Activated CD4-positive, alpha-beta memory T cell treated with anti-CD3 and anti-CD28 coated beads, Interleukin-2, amount 10 ng/mL, durations not matched to agents 7 days and 5 days (primary cell): ENCODE results near the gene SLC35B2. TPM values are rescaled to one million over a fixed set of nuclear protein-coding genes. Genes with fewer than 3 reads are reported as not detected.

Experiments used
- CTCF ChIA-PET: fragments of 350-600 bp; sonication (Branson Sonifier 250); formaldehyde crosslinking; loops from one replicate; lab custom pipeline; 2021; ENCODE audit warnings: antibody characterized with exemption, inconsistent platforms; lab: Charles Lee
- POLR2A ChIA-PET: fragments of 350-600 bp; sonication (Branson Sonifier 250); formaldehyde crosslinking; loops from one replicate; lab custom pipeline; 2021; ENCODE audit warnings: antibody characterized with exemption; lab: Charles Lee
- DNase-seq: peaks from one replicate; pipeline ENCODE4 v3.0.0-alpha.2; 2020
- H3K27ac Mint-ChIP-seq: one replicate; pipeline ENCODE4 v1.8.0; 2021; ENCODE audit warnings: mild to moderate bottlenecking, mixed read lengths
- H3K27me3 Mint-ChIP-seq: one replicate; pipeline ENCODE4 v1.8.0; 2021; ENCODE audit warnings: mixed read lengths
- H3K36me3 Mint-ChIP-seq: one replicate; pipeline ENCODE4 v1.8.0; 2021; ENCODE audit warnings: low read depth, mixed read lengths
- H3K4me1 Mint-ChIP-seq: one replicate; pipeline ENCODE4 v1.8.0; 2021; ENCODE audit warnings: mixed read lengths
- H3K4me3 Mint-ChIP-seq: one replicate; pipeline ENCODE4 v1.8.0; 2021; ENCODE audit warnings: mild to moderate bottlenecking, mixed read lengths
- H3K9me3 Mint-ChIP-seq: one replicate; pipeline ENCODE4 v1.8.0; 2021; ENCODE audit warnings: mixed read lengths
- total RNA-seq, 2 experiments: library from RNA; stranded (reverse); gene quantifications; one replicate each; pipeline ENCODE4 v1.2.3, GENCODE V29; 2021

The SLC35B2 gene
- total RNA-seq, 2 experiments from 2014 or later: 35.8 to 37.2 TPM

GRCh38 chr6:44255105-44255808 is 2.1 kb downstream of the SLC35B2 start:
- no peak for DNase-seq
- H3K27me3 Mint-ChIP-seq: no peaks in the 10 kb centered on the region
- ChIA-PET CTCF (interaction anchor here (0.6 to 3.7 kb wide), 6 partner anchors 10 to 50 kb away, joined by 3 to 15 read pairs (median 4); partner anchors contain the start of genes NFKBIE and SLC29A1), POLR2A (interaction anchor here (1.0 to 6.8 kb wide), 4 partner anchors 9 to 32 kb away, joined by 3 to 136 read pairs (median 44); partner anchors contain the start of genes HSP90AB1, NFKBIE and SLC29A1)
- peak overlapping the region; percentile 82 for H3K27ac Mint-ChIP-seq
- H3K4me3 Mint-ChIP-seq: peak overlapping the region; percentile 83
- H3K4me1 Mint-ChIP-seq: peaks cover 71% of the 10 kb centered on the region
- peaks cover 75% of the 10 kb centered on the region for H3K36me3 Mint-ChIP-seq
- no peaks in the 10 kb centered on the region for H3K9me3 Mint-ChIP-seq

- Mint-ChIP-seq H3K4me3 (no peak overlapping the region), H3K36me3 (peaks cover 77% of the 10 kb centered on the region), H3K4me1 (peaks cover 79% of the 10 kb centered on the region), H3K27ac (peak overlapping the region; percentile 82), H3K9me3 (no peaks in the 10 kb centered on the region), H3K27me3 (no peaks in the 10 kb centered on the region)
- no peak for DNase-seq
- CTCF ChIA-PET: interaction anchor here (0.8 to 3.7 kb wide), 7 partner anchors 9 to 51 kb away, joined by 3 to 15 read pairs (median 4); partner anchors contain the start of genes NFKBIE and SLC29A1
- POLR2A ChIA-PET: interaction anchor here (1.0 to 6.8 kb wide), 6 partner anchors 8 to 131 kb away, joined by 3 to 136 read pairs (median 13); partner anchors contain the start of genes HSP90AB1, NFKBIE and SLC29A1
These were observed 2.9 kb downstream of the SLC35B2 start for GRCh38 chr6:44254191-44255104.

DNA sequence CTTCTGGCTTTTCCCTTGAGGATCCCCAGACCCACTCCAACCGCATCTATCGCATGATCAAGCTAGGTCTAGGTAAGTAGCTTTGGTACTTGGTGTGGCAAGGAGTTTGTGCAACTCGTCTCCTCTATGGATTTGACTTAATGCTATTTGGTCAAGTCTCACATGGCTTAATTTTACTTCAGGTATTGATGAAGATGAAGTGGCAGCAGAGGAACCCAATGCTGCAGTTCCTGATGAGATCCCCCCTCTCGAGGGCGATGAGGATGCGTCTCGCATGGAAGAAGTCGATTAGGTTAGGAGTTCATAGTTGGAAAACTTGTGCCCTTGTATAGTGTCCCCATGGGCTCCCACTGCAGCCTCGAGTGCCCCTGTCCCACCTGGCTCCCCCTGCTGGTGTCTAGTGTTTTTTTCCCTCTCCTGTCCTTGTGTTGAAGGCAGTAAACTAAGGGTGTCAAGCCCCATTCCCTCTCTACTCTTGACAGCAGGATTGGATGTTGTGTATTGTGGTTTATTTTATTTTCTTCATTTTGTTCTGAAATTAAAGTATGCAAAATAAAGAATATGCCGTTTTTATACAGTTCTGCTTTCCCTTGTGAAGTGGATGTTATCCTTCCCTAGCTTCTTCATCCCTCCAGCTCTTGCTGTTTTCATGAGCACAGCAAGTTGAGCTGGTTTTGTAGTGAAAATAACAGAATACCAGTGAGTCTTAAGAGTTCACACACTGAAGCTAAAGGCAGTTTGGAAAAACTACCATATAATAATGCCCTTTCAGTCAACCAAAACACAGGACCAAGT is 3.8 kb downstream of the SLC35B2 start:
- no peak overlapping the region for H3K4me3 Mint-ChIP-seq
- peak overlapping the region; percentile 16 for H3K27ac Mint-ChIP-seq
- H3K9me3 Mint-ChIP-seq: no peaks in the 10 kb centered on the region
- H3K36me3 Mint-ChIP-seq: peaks cover 80% of the 10 kb centered on the region
- H3K4me1 Mint-ChIP-seq: peaks cover 86% of the 10 kb centered on the region
- CTCF ChIA-PET: interaction anchor here (0.8 to 1.3 kb wide), 3 partner anchors 11 to 27 kb away, joined by 3 to 6 read pairs (median 4); no protein-coding TSS in a partner anchor
- DNase-seq: peak; percentile 72
- no peaks in the 10 kb centered on the region for H3K27me3 Mint-ChIP-seq
- POLR2A ChIA-PET: interaction anchor here (1.1 to 6.8 kb wide), 4 partner anchors 7 to 130 kb away, joined by 3 to 136 read pairs (median 34); partner anchors contain the start of genes HSP90AB1, NFKBIE and SLC29A1

DNA sequence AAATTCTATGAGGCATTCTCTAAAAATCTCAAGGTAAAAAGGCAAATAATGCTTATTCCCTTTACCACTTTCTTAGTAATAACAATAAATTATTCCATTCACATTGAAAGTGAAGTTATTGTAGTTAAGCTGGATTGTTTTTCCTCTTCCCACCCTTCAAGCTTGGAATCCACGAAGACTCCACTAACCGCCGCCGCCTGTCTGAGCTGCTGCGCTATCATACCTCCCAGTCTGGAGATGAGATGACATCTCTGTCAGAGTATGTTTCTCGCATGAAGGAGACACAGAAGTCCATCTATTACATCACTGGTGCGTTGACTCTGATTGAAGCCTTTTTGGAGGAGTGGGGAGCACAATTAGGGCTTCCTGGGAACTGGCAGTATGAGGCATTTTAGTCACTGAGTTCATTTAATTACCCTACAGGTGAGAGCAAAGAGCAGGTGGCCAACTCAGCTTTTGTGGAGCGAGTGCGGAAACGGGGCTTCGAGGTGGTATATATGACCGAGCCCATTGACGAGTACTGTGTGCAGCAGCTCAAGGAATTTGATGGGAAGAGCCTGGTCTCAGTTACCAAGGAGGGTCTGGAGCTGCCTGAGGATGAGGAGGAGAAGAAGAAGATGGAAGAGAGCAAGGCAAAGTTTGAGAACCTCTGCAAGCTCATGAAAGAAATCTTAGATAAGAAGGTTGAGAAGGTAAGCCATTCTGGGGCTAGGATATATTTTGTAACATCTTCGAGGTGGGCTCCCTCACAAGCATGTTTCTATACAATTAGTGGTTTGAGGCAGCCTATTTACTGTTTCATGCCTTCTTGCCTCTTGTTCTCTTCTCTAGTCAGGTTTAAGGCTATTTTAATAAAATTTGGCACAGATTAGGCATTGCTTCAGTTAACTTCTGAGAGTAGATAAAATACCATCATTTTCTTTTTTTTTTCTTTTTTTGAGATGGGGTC is 5.5 kb downstream of the SLC35B2 start:
- Mint-ChIP-seq H3K4me1 (peaks cover 82% of the 10 kb centered on the region), H3K9me3 (no peaks in the 10 kb centered on the region), H3K27ac (no peak overlapping the region), H3K27me3 (no peaks in the 10 kb centered on the region), H3K36me3 (peaks cover 88% of the 10 kb centered on the region), H3K4me3 (no peak overlapping the region)
- POLR2A ChIA-PET: interaction anchor here (1.1 to 6.8 kb wide), 4 partner anchors 9 to 29 kb away, joined by 3 to 64 read pairs (median 4); partner anchors contain the start of gene NFKBIE
- CTCF ChIA-PET: interaction anchor here (1.6 to 1.7 kb wide), 2 partner anchors 29 to 61 kb away, joined by 3 to 4 read pairs; partner anchors contain the start of genes AARS2 and SLC29A1
- DNase-seq: no peak

DNA sequence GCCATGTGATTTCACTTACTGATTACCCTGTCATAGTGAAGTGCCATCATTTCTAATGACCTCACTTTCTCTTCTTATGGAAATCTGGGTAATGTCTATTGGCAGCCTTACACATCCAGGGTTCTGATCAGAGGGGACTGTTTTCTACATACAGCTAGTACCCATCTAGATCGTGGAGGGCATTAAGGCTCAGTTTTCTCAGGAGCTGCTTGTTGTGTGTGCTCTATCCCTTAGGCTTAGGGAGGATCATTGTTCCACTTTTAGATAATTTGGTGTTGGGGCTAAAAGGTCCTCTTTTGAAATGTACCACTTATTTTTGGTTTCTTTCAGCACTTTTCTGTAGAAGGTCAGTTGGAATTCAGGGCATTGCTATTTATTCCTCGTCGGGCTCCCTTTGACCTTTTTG is 6.6 kb downstream of the SLC35B2 start:
- H3K9me3 Mint-ChIP-seq: no peaks in the 10 kb centered on the region
- CTCF ChIA-PET: interaction anchor here (1.7 kb wide), 1 partner anchor 28 kb away, joined by 4 read pairs; the partner anchor contains the start of gene SLC29A1
- no peak overlapping the region for H3K27ac Mint-ChIP-seq
- DNase-seq: no peak
- no peak overlapping the region for H3K4me3 Mint-ChIP-seq
- no peaks in the 10 kb centered on the region for H3K27me3 Mint-ChIP-seq
- peaks cover 86% of the 10 kb centered on the region for H3K36me3 Mint-ChIP-seq
- POLR2A ChIA-PET: interaction anchor here (1.8 to 6.8 kb wide), 2 partner anchors 14 to 16 kb away, joined by 5 to 64 read pairs; partner anchors contain the start of gene NFKBIE
- H3K4me1 Mint-ChIP-seq: peaks cover 75% of the 10 kb centered on the region

- Mint-ChIP-seq H3K9me3 (no peaks in the 10 kb centered on the region), H3K4me1 (peaks cover 75% of the 10 kb centered on the region), H3K27ac (peak overlapping the region; percentile 76), H3K4me3 (peak overlapping the region; percentile 55), H3K27me3 (no peaks in the 10 kb centered on the region), H3K36me3 (peaks cover 81% of the 10 kb centered on the region)
- DNase-seq: no peak
- ChIA-PET CTCF (no interaction called here), POLR2A (interaction anchor here (5.7 to 6.8 kb wide), 2 partner anchors 14 to 15 kb away, joined by 64 to 110 read pairs; partner anchors contain the start of gene NFKBIE)
These were observed 7.1 kb downstream of the SLC35B2 start for GRCh38 chr6:44250067-44250717.

GRCh38 chr6:44249082-44249748 is 8.1 kb downstream of the SLC35B2 start:
- no peak for DNase-seq
- Mint-ChIP-seq H3K9me3 (no peaks in the 10 kb centered on the region), H3K4me3 (peak overlapping the region; percentile 99), H3K4me1 (peaks cover 69% of the 10 kb centered on the region), H3K27me3 (no peaks in the 10 kb centered on the region), H3K36me3 (peaks cover 71% of the 10 kb centered on the region), H3K27ac (peak overlapping the region; percentile 97)
- ChIA-PET CTCF (interaction anchor here (2.8 kb wide), 1 partner anchor 25 kb away, joined by 12 read pairs; the partner anchor contains the start of gene SLC29A1), POLR2A (interaction anchor here (0.9 to 6.0 kb wide), 4 partner anchors 6 to 138 kb away, joined by 3 to 136 read pairs (median 99); partner anchors contain the start of genes CDC5L, NFKBIE, SLC29A1 and SLC35B2)

DNA sequence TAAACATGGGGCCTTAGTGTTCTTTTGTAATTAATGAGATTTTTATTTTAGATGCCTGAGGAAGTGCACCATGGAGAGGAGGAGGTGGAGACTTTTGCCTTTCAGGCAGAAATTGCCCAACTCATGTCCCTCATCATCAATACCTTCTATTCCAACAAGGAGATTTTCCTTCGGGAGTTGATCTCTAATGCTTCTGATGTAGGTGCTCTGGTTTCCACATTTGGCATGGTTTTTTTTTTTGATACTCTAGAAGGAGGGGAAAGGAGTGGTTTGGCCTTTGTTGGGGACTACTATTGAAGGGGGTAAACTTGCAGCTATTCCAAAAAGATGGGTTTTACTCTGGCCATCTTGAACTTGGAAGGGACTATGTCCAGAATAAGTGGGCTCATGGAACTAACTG is 8.7 kb downstream of the SLC35B2 start:
- peak overlapping the region; percentile 99 for H3K4me3 Mint-ChIP-seq
- ChIA-PET CTCF (interaction anchor here (1.3 to 4.6 kb wide), 4 partner anchors 8 to 57 kb away, joined by 3 to 32 read pairs (median 12); partner anchors contain the start of genes SLC29A1 and SLC35B2), POLR2A (interaction anchor here (5.3 to 6.0 kb wide), 3 partner anchors 7 to 24 kb away, joined by 88 to 136 read pairs (median 110); partner anchors contain the start of genes NFKBIE, SLC29A1 and SLC35B2)
- H3K4me1 Mint-ChIP-seq: peaks cover 63% of the 10 kb centered on the region
- H3K36me3 Mint-ChIP-seq: peaks cover 66% of the 10 kb centered on the region
- H3K9me3 Mint-ChIP-seq: no peaks in the 10 kb centered on the region
- H3K27me3 Mint-ChIP-seq: no peaks in the 10 kb centered on the region
- H3K27ac Mint-ChIP-seq: peak overlapping the region; percentile 97
- no peak for DNase-seq

DNA sequence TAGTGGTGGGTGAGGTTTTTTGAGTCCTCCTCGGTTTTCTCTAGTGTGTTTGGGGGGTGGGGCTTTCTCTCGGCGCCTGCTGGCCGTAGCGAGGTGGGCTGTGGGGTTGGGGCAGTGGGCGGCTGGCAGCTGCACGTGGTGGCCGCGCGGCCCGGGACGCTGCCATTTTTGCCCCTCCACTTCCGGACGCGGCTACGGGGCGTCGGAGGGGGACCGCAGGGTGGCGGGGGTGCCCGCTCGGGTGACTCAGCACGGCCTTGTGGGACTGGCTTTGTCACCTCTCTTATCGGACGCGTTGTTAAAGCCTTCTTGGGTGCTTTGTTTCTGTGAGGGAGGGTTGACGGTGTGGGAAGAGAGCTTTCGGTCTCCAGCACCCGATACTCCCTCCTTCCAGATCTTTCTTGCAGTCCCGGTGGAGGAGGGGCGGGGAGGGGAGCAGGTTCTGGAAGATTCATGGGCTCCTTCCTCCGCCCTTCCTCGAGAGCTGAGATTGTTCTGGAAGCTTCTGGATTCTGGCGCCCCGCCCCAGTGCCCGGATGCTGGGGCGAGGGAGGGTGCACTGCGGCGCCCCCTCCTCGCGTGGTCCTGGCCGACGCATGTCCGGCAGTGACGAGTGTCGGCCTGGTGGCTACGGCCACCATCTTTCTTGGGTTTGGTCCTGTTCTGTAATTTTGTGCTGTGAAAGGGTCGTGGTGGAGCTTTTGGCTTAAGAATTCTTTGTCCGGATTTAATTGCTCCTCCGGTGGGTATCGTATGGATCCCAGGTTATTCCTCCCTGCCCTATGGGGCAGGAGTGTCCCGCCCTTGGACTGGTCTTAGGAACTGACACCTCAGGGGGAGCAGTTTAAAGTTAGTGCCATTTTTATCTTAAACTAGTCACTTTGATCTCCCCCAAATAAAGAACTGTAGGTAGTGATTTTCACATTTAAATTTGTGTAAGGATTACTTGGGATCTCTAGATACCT is 9.7 kb downstream of the SLC35B2 start:
- H3K9me3 Mint-ChIP-seq: no peaks in the 10 kb centered on the region
- peak overlapping the region; percentile 99 for H3K4me3 Mint-ChIP-seq
- DNase-seq: peak; percentile 91
- peak overlapping the region; percentile 97 for H3K27ac Mint-ChIP-seq
- peaks cover 54% of the 10 kb centered on the region for H3K4me1 Mint-ChIP-seq
- POLR2A ChIA-PET: interaction anchor here (0.8 to 6.0 kb wide), 24 partner anchors 8 to 673 kb away, joined by 3 to 136 read pairs (median 6); partner anchors contain the start of genes AARS2, CDC5L, GTPBP2 and MRPL14
- no peaks in the 10 kb centered on the region for H3K27me3 Mint-ChIP-seq
- CTCF ChIA-PET: interaction anchor here (0.6 to 4.6 kb wide), 8 partner anchors 9 to 658 kb away, joined by 3 to 32 read pairs (median 8); partner anchors contain the start of genes SLC29A1 and SLC35B2
- peaks cover 56% of the 10 kb centered on the region for H3K36me3 Mint-ChIP-seq
